ENCODE measurements around the gene RPL35.

The RPL35 gene

DNA sequence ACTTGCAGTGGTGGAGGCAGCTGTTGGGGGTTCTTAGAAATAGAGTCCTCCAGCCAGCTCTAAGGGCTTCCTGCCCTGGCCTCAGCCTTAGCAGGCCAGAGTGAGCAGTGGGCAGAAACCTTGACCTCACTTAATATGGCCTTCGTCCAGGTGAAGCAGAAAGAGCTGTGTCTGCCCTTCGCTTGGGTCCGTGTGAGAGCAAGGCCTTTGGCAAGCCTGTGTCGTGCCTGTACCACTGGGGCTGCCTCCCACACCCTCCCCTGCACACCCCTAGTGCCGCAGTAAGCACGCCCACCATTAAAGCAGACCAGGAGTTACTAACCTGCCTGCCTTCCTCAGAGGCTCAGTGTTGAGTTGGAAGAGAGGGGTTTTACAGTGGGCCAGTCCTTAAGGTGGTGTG, 13.7 kb upstream of the RPL35 start:
- DNase-seq = no peak

DNA sequence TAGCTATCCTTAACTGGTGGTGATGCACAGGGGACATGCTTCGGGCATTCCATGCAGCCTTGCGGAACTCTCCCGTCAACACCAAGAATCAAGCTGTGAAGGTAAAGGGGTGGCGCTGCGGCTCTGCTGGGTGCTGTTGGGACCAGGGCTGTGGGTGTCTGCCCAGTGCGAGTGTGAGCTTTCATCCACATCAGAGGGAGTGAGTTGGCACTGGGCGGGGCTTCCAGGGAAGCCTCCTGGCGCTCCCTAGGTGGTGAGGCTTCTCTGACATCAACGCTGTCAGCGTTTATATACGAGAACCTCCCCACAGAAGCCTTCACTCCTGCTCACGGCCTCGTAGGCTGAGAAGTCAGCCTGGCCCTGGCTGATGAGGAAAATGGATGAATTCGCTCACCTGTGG, 11.9 kb upstream of the RPL35 start:
- DNase-seq = no peak

DNA sequence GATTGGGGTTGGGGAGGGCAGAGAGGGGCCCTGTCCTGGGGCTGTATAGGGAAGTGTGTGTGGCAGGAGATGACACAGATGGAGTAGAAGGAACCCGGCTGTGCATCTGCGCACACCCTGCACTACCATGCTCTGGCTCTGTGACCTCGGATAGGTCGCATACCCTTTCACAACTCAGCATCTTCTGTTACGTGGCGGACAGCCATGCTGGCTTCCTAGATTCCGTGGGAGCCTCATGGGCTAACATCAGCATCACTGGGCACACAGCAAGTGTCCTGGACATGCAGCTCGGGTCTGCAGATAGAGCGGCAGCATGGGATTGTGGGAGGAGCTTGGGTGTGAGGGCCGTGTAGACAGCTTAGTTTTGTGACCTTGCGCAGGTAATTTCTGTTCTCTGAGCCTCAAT, 9.4 kb upstream of the RPL35 start:
- DNase-seq = no peak

DNA sequence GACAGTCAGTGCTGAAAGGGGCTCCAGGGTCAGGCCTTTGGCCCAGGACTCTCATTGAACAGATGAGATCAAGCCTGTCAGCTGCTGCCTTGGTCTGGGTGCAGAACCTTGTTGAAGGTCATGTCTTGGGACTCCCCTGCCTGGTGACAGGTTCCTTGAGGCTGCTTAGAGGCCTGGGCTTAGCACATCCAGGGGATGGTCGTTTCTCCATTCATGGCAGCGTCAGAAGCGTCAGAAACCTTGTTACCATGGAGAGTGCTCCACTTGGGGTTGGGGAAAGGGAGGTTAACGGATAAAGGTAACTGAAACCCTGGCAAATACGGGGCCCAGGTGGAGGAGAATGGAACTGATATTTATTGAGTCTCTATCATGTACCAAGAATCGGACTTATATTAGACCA, 9.0 kb upstream of the RPL35 start:
- DNase-seq = no peak

DNA sequence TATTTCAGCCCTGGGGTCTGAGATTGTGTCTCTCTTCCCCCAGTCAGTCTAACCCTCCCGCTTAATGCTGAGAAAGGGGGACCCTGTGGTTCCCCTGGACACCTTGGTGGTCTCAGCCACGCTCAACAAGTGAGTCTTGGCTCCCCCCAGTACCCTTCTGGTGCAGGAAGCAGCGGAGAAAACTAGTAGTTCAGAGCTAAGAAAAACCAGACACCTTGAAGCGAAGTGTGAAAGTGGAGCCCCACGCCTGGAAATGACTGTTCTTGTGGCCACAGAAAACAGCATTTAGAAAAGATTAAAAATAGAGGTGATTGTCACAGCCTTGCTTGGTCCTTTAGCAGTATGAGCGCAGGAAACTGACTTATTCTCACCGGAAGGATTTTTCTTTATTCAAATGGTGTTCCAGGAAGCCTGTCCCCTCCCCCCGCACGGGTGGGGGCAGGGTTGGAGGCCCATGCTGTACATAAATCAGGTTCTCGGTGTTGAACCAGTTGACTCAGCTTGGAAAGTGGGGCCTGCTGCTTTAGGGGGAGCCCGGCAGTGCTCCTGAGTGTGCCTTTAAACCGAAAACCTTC, 8.3 kb upstream of the RPL35 start:
- peak; percentile 40 to 75 (median 56) for DNase-seq

DNA sequence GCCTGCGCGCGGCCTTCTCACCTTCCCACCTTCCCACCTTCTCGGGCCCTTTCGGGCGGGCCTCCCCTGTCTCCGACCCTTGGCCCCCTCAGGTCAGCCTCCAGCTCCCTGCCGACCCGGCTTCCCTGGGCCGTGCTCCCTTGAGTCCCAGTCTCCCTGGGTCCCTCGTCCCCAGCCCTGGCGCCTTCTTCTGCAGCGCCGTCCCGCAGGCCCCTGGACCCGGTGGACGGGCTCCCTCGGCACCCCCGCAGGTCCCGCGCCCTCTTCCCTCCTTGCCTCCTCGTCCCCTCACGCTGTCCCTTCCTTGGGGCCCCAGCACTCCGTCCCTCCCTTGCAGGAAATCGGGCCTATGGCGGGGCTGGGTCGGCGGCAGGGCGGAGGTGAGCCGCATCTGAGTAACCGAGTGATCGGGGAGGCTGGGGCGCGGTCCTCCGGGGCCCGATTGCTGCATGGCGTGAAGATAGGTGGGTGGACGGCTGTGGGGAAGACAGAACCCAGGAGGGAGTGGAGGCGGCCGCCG, 7.8 kb upstream of the RPL35 start:
- peak in 2 of 4 experiments; percentile 32 to 41 for DNase-seq

DNA sequence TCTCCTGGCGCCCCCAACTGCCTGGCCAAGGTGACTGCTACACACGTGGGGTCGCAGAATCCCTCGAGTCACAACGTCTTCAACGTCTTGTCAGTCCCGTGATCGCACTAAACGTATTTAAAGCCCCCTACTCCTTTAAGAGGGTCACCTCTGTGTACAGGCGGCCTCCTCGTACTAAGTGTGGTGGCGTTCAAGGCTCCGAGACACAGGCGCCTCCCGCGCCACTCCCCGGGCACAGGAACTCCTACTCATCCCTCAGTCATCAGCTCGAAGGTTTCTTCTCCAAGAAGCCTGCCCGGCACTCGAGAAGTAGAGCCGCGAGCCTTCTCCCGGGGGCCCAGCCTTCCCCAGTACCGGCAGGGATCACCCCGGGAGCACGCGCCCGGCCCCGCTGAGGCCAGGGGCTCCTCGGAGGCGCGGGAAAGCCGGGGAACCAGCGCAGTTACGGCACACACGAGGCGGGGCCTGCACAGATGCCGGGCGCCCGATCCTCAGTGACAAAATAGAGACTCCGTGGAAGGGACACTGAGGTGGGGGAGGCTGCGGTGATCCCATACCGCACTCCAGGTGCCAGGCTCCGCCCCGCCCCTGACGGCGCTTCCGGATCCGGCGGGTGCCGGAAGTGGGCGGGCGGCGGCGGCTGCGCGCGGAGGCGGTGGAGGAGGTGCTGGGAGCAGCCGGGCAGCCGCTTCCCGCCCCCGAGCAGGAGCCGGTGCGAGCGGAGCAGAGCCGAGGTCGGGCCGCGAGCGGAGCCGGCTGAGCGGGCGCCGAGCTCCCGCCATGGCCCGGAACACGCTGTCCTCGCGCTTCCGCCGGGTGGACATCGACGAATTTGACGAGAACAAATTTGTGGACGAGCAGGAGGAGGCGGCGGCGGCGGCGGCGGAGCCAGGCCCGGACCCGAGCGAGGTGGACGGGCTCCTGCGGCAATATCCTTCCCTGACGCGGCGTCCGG, 7.0 kb upstream of the RPL35 start:
- peak; percentile 72 to 87 (median 79) for DNase-seq

DNA sequence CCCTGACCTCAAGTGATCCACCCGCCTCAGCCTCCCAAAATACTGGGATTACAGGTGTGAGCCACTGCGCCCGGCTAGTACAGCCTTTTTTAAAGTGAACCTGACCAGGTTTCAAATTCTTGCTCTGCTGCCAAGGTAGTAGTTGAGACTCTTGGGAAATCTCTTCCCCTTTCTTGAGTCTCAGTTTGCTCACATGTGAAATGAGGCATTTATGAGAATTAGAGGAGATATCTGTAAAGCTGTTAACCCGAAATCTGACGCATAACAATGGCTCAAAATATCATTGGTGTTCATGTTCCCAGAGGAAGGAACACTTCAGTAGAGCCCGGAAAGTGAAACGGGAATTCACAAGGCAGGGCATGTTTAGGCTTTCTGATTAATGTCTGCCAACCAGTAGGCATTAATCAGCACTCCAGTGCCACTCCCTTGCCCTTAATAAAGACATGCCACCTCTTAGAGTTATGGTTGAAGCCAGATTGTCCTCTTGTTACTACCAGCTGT, 1.7 kb upstream of the RPL35 start:
- DNase-seq = no peak

DNA sequence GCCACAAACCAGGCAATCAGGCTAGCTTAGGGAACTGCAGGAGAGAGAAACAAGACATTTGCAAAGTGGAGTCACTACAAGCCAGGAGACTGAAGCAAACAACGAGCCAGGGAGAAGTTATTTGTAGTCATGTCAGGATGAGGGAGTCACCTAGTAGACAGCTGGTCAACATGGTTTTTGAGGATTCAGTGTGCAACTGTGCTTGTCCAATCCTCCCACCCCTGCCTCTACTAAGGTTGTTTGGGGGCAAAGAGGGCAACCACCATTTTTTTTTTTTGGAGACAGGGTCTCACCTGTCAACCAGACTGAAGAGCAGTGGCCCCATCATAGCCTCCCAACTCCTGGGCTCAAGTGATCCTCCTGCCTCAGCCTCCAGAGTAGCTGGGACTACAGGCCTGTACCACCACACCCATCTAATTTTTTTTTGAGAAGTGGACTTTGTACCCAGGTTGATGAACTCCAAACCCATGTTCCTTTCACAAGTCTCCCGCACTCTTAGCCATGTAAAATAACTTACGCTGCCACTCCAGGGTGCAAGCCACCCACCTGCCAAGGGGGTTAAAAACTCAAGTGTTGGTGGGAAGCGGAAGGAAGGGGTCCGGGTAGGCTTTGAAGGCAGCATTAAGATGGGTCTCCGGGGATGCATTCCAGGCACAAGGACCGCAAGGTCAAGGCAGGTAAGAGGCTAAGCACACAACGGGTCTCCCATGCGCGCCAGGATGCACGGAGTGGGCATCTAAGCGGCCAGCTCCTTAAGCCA, 995 bp downstream of the RPL35 start:
- DNase-seq = no peak

DNA sequence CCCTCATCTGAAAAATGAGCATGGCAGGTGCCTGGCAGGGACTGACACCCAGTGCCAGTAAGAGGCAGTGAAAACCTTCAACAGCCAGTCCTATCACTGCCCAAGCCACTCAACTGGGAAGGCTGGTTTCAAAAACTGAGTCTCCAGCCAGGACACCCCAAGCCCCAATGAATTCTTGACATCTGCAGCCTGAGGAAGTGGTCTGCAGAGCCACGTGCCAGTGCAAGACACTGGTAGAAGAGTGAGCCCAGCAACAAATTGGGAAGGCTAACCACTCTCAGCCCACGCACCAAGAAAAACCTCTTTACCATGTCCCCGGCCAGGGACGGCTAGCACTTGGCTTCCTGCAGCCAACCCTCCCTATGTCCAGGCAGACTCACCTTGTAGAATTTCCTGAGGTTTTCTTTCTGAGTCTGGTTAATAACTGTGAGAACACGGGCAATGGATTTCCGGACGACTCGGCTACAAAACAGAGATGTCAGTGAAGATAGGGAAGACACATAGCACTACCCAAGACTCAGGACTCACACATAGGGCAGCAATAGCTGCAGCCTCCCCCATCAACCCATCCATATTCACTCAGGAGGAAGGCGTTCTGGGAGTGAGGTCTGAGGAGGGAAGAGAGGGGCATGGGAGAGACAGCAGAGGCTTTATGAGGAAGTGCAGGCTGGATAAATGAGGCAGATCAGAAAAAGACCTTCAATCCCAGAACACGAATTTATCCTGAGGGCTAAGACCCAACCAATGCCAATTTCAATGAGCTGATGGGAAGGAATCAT, 1.8 kb downstream of the RPL35 start:
- DNase-seq = no peak

DNA sequence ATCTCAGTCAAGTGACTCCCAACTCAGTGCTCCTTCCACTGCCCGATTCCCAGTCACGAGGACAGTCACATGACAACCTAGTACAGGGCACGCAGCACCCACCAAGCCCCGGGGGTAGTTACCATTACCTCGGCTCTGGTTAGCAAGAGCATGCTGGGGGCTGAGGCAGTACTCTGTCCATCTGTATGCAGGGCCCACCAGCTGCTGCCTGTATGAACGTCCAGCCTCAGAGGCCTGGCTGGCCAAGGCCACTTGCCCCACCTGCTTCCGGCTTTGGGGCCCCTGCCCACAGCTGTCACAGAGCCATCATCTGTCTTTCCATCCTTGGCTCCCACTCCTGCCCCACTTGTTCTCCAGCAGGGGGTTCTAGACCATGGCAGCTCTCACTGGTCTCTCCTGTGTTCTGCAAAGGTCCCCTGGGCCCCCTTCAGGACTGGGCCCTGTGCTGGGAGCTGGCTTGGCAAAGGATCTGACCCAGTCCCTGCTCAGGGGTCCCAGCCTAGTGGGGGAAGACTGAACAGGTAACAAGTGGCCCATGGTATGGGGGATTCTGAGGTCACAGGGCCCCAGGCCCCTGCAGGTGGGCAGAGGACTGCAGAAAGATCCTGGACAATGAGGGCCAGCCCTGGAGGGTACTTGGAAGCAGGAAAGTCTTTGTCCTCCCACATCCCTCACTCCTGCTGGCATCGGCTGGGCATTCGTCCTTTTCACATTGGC, 3.3 kb downstream of the RPL35 start:
- DNase-seq = no peak

DNA sequence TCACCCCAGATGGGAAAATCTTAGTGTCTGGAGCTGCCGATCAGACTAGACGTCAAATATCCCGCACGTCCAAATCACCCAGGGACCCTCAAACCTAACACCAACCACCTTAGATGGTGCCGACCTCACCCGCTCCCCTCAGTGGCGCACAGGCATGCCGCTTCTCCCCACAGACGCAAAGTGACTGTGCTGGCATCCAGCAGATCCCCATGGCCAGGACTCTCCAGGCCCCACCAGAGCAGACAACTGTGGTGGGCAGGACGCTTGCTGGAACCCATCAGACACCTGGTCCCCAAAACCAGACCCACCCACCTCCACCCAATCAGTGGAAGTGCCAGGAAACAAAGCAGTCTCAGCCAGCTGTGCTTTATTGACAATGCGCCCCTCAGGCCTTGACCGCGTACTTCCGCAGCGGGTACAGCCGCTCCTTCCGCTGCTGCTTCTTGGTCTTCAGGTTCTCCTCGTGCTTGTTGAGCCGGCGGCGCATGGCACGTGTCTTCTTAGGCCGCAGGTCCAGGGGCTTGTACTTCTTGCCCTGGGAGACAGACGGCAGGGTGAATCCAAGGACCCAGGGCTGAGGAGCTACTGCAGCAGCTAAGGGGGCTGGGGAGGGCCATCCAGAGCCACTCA, 4.1 kb downstream of the RPL35 start:
- DNase-seq = no peak

DNA sequence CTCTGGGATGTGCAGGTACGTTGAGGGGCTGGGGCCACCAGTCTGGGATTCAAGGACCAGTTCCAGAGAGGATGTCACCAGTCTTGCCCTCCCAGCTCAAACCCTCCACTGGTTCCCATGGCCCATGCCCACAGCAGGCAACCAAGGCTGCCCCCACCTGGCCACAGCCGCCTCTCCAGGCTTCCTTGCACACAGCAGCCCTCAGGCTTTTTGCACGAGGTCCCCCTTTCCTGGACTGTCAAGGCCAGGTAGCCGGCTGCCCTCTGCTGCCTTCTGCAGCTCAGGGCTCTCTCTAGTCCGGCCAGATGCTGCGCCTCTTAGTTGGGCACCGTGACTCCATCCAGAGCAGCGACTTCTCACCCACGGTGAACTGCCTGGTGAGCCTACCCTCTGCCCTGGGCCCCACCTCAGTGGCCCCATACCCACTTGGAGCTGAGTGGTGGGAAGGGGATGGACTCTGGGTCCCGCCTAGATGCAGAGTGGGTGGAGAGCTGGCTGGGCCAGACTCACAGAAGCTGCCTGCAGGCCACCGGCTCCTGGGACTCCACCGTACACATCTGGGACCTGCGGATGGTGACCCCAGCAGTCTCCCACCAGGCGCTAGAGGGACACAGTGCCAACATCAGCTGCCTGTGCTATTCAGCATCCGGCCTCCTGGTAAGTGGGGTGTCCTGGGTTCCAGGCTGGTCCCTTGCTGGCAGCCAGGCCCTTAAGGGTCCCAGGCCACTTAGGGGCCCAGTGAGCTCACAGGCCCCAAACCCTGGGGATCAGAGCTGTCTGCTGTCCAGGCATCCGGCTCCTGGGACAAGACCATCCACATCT, 5.6 kb downstream of the RPL35 start:
- DNase-seq = no peak

DNA sequence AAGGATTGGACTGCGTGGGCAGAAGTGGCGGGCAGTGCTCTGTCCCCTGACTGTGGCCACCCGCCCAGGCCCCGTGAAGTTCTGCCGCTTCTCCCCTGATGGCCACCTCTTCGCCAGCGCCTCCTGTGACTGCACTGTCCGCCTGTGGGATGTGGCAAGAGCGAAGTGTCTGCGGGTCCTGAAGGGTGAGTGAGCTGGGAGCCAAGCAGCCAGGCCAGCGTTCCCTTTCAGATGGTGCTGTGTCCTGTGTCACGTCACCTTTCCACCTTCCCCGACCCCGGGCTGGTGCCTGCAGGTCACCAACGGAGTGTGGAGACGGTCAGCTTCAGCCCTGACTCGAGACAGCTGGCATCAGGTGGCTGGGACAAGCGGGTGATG, 6.2 kb downstream of the RPL35 start:
- DNase-seq = no peak

DNA sequence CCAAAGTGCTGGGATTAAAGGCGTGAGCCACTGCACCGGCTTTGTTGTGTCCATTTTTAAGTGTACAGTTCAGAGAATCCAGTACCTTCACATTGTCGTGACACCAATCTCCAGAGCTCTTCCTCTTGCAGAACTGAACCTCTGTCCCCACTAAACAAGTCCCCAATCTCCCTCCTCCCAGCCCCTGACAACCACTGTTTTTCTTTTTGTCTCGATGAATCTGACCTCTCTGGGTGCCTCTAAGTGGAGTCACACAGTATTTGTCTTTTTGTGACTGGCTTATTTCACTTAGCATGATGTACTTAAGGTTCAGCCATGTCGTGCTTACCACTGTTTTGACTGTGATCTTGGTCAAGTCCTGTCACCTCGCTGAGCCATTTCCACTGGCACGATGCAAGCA, 6.9 kb downstream of the RPL35 start:
- no peak for DNase-seq

DNA sequence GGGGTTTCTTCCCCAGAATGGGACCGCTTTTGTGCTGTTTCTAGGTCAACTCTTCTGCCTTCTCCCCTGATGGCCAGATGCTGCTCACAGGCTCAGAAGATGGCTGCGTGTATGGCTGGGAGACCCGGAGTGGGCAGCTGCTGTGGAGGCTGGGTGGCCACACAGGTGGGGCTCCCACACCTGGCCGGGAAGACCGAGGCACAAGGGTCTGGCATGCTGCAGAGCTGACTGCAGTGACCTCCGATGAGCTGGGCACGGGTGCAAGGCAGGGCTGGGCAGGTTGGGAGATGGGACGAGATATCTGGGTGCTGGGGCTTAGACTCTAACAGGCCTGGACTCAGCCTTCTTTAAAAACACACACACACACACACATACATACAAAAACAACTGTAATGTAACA, 7.6 kb downstream of the RPL35 start:
- DNase-seq = no peak

DNA sequence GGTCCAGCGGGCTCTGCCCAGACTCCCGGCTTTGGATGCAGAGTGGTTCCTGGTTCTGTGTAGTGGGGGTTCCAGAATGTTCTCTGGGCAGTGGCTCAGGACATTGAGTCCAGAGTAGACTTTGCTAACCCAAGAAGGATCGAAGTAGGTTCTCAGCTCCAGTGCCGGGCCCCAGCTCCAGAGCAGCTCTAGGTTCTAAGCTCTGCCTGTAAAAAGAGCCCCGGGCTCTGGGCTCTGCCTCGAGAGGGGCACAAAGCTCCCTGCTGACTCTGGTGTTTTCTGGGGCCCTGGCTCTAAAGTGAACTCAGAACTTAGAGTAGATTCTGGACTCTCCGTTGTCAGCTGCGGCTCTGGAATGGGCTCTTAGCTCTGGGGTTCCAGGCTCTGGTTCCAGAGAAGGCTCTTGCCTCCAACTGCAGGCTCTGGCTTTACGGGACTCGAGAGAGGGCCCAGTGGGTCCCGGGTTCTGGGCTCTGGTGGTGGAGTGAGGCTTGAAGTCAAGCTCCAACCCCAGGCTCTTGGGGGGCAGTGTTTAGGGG, 8.1 kb downstream of the RPL35 start:
- no peak for DNase-seq

DNA sequence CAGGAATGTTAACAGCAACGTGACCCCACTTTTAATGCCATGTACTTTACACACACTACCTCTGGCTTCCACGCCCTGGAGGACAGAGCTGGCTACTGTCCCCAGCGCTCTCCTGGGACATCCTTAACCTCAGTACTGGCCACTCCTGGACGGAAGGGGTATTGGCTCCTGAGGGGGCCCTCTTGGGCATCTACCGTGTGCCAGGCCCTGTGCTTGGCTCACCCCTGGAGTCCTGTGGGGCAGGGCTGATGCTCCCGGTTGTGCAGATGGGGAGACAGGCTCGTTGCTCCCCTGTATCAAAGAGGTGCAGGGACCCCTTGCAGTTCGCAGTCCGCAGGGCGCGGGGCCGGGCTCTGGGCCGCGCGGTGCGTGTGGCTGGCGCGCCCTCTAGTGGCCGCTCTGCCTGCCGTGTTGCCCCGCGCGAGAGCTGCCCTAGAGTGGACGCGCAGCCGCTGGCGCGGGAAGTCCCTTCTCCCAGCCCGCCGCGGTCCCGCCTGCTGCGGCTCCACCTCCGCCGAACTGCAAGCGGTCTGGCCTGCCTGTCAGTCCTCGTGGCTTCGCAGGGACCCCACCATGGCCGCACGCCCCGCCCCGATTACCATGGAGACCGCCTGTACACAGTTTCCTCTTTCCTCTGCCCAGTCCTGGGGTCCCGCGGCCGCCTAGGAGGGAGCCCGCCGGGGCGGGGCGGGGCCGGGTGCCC, 8.8 kb downstream of the RPL35 start, which contains the start of gene WDR38:
WDR38 (plus strand) TSS at position 632 of the 703 bp plus-strand sequence. CDS start 72 bp downstream, outside the sequence.
- DNase-seq = peak; percentile 56 to 64 (median 60)

DNA sequence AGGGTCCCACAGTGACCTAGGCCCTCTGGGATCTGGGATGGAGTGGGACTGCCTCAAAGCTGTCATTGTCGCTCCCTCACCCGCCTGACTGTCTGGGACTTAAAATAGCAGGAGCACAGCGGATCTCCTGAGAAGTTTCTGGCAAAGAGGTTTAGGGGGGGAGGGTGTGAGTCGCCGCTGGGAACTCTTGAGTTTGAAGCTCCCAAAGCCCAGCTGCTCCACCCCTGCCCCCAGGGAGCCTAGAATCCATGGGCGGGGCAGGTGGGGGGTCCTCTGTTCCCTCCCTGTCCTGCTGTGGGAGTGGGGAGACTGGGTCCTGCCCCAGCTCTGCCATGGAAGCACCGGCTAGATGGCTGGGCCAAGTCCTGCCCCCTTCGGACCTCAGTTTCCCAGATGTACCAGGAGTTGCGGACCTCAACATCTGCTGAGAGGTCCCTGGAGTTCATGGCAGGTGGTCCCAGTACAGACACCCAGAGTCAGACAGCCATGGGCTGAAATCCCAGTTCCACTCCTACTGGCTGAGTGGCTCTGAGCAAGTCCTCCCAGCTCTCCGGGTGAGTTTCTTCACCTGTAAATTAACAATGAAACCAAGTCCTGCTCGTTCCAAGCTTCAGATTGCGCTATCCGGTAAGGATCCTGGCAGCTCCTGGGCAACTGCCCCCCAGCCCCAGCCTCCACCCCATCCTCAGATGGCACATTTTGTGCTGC, 9.5 kb downstream of the RPL35 start:
- DNase-seq = no peak
